ENCODE data around the gene SLC14A1. TPM values are rescaled to one million over a fixed set of nuclear protein-coding genes. Genes with fewer than 3 reads are reported as not detected.

Gene SLC14A1
- total RNA-seq, 1 experiment from 2014 or later = 2.3 TPM

DNA sequence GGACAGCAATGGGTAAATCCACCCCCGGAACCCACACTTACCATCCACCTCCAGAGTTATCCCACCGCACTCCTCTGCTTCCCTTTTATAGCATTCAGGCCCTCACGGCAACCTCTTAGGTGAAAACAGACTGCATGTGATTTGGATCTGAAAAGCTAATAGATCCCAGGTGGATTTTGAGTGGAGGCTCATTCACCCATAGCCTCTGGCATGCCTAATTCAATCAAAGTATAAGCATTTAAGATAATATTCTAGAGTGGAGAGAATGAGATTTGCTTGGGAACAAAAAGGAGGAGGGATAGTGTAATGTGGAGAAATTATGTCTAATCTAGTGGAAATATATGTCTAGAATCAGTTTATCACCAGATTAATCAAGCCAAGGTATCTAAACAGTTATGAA lies 17.1 kb downstream of the SLC14A1 start:
- H3K9me2 ChIP-seq (replicated peaks; ENCODE audit: low read length) = no peaks in the 10 kb centered on the region
- no peak overlapping the region for H3K27ac ChIP-seq (ENCODE audit: low read length)
- no peaks in the 10 kb centered on the region for H3K36me3 ChIP-seq (ENCODE audit: low read depth, low read length)
- no peaks in the 10 kb centered on the region for H3F3A ChIP-seq (ENCODE audit: low read length, unreplicated experiment)
- no peaks in the 10 kb centered on the region for H3K27me3 ChIP-seq (ENCODE audit: low read length)
- no peak overlapping the region for H3K4me2 ChIP-seq (ENCODE audit: low read length)
- no peak overlapping the region for H3K4me3 ChIP-seq (ENCODE audit: low read length)
- no peaks in the 10 kb centered on the region for H3K4me1 ChIP-seq (ENCODE audit: insufficient read depth, low read length)
- intact Hi-C loops (cut with micrococcal nuclease) = no loop called here
- no peaks in the 10 kb centered on the region for H3K79me2 ChIP-seq (ENCODE audit: low read length)
- no peaks in the 10 kb centered on the region for H4K20me1 ChIP-seq (ENCODE audit: low read length)
- H3K9ac ChIP-seq (ENCODE audit: low read length) = no peak overlapping the region
- no peak overlapping the region for H2AFZ ChIP-seq (ENCODE audit: low read length)
- no peak for TF ChIP-seq EZH2phosphoT487 (IDR thresholded peaks at IDR 0.05; ENCODE audit: borderline replicate concordance, low read length)
- no peak for TF ChIP-seq CTCF (conservative IDR thresholded peaks at IDR 0.05; ENCODE audit: low read depth, low read length)
- TF ChIP-seq EZH2 (IDR thresholded peaks at IDR 0.05; ENCODE audit: low read length, unreplicated experiment) = no peak
- POLR2A ChIA-PET (ENCODE audit: unreplicated experiment) = no interaction called here
- ATAC-seq (no peak), DNase-seq (no peak)
- CTCF ChIA-PET = no interaction called here
- H3K9me3 ChIP-seq (ENCODE audit: low read length) = no peaks in the 10 kb centered on the region
- no TSS peak for BruUV-seq (replicated peaks)

DNA sequence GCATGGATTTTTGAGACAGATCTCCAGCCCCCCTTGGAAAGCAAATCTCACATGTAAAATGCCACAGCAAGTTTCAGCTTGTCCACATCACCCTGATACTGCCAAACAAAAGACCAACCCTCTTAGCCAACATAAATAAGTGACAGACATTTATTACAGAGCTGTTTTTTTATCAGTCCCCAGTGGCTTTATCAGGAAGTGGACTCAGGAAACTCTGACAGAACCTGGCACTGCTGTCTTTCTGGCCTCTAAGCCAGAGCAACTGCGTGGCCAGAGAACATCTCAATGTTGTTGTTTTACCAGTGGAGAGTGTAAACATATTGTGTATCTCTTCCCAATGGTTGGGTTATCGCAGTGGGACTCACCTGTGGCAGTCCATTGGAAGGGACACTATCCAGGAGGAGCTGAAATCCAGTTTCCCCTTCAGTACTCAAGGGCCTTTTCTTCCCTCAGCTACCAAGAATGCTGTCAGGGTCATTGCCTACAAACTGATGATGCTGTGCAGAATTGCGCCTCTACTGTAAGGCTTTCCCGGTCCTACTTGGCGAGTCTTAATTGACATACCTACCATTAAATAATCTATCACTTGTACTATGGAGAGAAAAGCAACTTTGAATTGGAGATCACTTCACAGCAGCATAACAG lies 22.0 kb downstream of the SLC14A1 start:
- Histone ChIP-seq H3K9me2 (replicated peaks; ENCODE audit: low read length) (no peaks in the 10 kb centered on the region), H3K27me3 (ENCODE audit: low read length) (no peaks in the 10 kb centered on the region), H3K79me2 (ENCODE audit: low read length) (no peaks in the 10 kb centered on the region), H3K36me3 (ENCODE audit: low read depth, low read length) (no peaks in the 10 kb centered on the region), H3K9ac (ENCODE audit: low read length) (no peak overlapping the region), H3K27ac (ENCODE audit: low read length) (no peak overlapping the region), H3K9me3 (ENCODE audit: low read length) (no peaks in the 10 kb centered on the region), H3K4me2 (ENCODE audit: low read length) (no peak overlapping the region), H3K4me1 (ENCODE audit: insufficient read depth, low read length) (peaks cover 12% of the 10 kb centered on the region), H4K20me1 (ENCODE audit: low read length) (no peaks in the 10 kb centered on the region), H3K4me3 (ENCODE audit: low read length) (no peak overlapping the region), H2AFZ (ENCODE audit: low read length) (no peak overlapping the region), H3F3A (ENCODE audit: low read length, unreplicated experiment) (no peaks in the 10 kb centered on the region)
- intact Hi-C loops (cut with micrococcal nuclease) = no loop called here
- POLR2A ChIA-PET (ENCODE audit: unreplicated experiment) = no interaction called here
- TF ChIP-seq CTCF (conservative IDR thresholded peaks at IDR 0.05; ENCODE audit: low read depth, low read length) = no peak
- BruUV-seq (replicated peaks) = no TSS peak
- DNase-seq = no peak
- no peak for ATAC-seq
- CTCF ChIA-PET = no interaction called here

GRCh38 chr18:45748501-45748900 lies 24.5 kb downstream of the SLC14A1 start:
- CTCF ChIA-PET = no interaction called here
- H3F3A ChIP-seq (ENCODE audit: low read length, unreplicated experiment) = no peaks in the 10 kb centered on the region
- peaks cover 12% of the 10 kb centered on the region for H3K4me1 ChIP-seq (ENCODE audit: insufficient read depth, low read length)
- no peaks in the 10 kb centered on the region for H3K9me3 ChIP-seq (ENCODE audit: low read length)
- H3K4me2 ChIP-seq (ENCODE audit: low read length) = no peak overlapping the region
- H3K4me3 ChIP-seq (ENCODE audit: low read length) = no peak overlapping the region
- no peaks in the 10 kb centered on the region for H3K36me3 ChIP-seq (ENCODE audit: low read depth, low read length)
- no peaks in the 10 kb centered on the region for H3K79me2 ChIP-seq (ENCODE audit: low read length)
- intact Hi-C loops (cut with micrococcal nuclease) = no loop called here
- no TSS peak for BruUV-seq (replicated peaks)
- H2AFZ ChIP-seq (ENCODE audit: low read length) = no peak overlapping the region
- no peak overlapping the region for H3K27ac ChIP-seq (ENCODE audit: low read length)
- ATAC-seq = no peak
- H4K20me1 ChIP-seq (ENCODE audit: low read length) = no peaks in the 10 kb centered on the region
- TF ChIP-seq EZH2 (IDR thresholded peaks at IDR 0.05; ENCODE audit: low read length, unreplicated experiment) (no peak), EZH2phosphoT487 (IDR thresholded peaks at IDR 0.05; ENCODE audit: borderline replicate concordance, low read length) (no peak), CTCF (conservative IDR thresholded peaks at IDR 0.05; ENCODE audit: low read depth, low read length) (no peak)
- H3K9me2 ChIP-seq (replicated peaks; ENCODE audit: low read length) = no peaks in the 10 kb centered on the region
- H3K9ac ChIP-seq (ENCODE audit: low read length) = no peak overlapping the region
- DNase-seq = no peak
- H3K27me3 ChIP-seq (ENCODE audit: low read length) = no peaks in the 10 kb centered on the region
- POLR2A ChIA-PET (ENCODE audit: unreplicated experiment) = no interaction called here

Data from PC-3 (cell line).